GM04503 (cell line): ENCODE results near the gene YIF1A.
A peak's percentile ranks its signal among the peaks of the same experiment; 100 is the strongest.

ENCODE experiments used
- DNase-seq: peaks from one replicate; pipeline ENCODE4 v3.0.0-alpha.2; 2012; ENCODE audit warnings: low read depth

YIF1A gene, protein sequence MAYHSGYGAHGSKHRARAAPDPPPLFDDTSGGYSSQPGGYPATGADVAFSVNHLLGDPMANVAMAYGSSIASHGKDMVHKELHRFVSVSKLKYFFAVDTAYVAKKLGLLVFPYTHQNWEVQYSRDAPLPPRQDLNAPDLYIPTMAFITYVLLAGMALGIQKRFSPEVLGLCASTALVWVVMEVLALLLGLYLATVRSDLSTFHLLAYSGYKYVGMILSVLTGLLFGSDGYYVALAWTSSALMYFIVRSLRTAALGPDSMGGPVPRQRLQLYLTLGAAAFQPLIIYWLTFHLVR

DNA sequence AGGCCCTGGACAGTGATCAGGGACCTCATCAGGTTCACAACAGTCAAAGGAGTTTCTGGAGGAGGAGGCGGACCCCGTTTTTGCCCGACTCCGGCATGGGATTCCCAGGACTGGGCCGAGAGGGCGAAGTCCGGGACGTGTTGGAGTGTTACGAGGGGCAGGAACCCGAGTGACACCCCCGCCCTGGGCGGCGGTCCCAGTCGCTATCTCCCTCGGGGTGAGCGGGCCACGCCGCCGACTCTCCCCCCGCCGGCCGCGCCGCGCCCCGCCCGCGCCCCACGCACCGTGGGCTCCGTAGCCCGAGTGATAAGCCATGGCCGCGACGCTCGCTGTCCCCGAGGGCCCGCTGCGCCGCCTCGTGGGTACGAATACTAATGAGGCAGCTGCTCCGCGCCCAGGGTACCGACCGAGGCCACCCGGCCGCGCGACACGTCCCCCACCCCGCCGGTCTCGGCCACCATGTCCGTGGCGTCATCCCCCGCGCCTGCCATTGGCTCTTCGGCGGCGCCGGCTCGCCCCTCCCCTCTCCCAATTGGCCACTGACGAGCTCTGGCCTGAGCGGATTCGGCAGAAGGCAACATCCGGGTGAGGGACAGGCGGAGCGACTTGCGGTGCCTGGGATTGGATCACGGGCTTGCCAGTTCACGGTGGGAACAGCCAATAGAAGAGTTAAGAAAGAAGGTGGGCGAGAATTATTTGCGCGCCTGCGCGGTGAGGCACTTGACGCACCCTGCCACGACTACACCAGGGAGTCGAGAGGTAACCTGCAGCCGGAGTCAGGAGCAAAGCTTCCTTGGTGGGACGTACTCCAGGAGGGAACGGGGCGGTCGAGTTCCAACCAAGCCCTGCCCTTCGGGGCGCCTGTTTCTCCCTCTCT, at the start of gene YIF1A:
Gene YIF1A (minus strand): TSS at position 473 of the 877 bp plus-strand sequence. CDS start 158 bp downstream, at position 315.
- peak; percentile 96 for DNase-seq

DNA sequence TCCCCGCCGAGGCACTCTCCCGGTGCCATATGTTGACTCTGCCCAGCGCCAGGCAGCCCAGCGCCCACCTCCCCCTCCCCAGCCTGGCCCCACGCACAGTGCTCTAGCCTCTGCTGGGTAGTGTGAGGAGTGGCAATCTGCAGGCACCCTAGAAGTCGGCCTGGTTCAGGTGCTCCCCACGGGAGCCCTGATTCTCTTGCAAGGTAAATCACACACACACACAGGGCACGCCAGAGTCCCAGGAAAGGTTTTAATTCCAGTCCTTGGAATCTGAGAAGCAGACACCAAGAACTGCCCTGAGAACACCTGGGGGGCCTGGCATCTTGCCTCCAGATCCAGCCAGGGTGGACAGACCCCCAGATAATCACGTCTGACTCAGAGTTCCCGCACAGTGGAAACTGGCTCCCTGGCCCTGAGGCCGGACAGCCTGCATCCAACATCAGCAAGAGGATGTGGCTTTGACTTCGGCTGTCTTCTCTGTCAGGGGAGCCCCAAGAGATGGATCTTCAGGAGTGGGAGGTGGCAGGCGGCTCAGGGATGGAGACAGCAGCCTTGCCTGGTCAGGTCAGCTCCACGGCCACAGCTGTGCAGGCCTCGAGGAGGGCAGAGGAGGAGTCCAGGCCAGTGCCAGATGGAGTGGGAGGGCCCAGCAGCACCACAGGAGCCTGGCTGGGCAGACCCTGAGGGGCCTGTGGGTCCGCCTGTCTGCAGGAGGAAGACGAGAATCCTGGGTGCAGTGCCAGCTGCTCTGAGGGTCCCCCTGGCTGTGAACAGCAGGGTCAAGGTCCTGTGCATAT, 48.4 kb upstream of the YIF1A start:
- DNase-seq = no peak

- DNase-seq = peak; percentile 95
Measured at GRCh38 chr11:66336234-66337102, 47.5 kb upstream of the YIF1A start, which contains the start of gene RIN1. Gene RIN1, minus strand, starts transcription at chr11:66336434. Its CDS starts 32 bp downstream, at chr11:66336402.

DNA sequence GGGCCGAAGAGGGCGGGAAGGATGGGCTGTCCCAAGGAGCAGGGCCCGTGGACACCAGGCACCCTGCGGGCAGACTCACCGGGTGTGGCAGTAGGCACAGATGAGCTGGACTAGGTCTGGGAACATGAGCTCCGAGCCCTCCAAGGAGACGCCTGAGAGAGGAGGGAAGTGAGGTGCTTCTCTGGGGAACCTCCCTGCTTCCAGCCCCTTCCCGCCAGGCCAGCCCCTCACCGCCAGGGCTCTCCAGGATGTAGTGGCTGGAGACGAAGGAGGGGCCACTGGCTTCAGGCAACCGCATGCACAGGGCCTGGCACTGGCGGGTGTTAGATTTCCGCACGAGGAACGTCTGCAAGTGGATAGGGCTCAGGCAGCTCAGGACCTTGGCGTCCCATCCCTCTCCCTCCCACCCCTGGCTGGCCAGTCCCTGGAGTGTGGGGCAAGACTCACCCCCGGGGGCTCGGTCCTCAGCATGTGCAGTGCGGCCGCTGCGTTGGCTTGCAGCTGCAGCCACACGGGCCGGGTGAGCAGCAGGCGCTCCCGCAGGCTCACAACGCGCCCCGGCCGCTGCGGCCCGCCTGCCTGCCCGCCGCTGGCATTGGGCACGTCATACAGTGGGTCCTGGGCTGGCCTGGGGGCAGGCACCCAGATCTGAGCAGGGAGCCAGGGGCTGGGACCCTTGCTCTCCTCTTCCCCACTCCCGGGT, 46.7 kb upstream of the YIF1A start:
- no peak for DNase-seq

DNA sequence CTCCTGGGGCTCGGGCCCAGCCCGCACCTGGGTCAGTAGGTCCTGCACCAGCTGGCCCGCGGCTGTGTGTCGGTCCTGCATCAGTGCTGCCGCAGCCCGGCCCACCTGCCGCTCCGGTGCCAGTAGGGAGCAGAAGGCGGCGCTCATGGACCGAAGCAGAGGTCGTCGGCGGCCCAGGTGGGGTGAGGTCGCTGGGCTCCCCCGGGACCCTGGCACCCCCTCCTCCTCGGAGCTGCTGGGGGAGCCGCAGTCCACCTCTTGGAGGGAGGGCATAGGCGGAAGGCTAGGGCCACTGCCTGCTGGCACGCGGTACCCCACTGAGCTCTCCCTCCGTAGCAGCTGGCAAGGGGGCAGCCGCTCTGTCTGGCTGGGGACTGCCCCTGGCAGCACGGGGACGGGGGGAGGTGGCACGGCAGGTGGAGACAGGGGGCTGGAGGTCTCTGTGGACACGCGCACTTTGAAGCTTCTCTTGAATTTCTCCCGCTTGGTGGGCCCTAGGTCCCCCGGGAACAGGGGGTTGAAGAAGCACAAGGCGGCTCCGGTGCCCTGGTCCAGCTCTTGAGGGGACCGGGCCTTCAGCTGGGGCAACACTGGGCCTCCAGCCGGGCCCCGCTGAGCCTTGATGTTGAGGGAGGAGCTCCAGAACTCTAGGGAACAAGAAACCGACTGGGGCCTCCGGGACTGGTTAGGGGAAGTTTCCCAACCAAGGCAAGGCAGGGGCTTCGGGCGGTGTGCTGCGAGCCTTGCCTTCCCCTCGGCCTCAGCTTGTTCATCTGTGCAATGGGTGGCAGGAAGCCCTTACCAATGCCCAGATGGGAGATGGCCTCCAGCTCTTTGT, 45.9 kb upstream of the YIF1A start:
- DNase-seq = no peak

DNA sequence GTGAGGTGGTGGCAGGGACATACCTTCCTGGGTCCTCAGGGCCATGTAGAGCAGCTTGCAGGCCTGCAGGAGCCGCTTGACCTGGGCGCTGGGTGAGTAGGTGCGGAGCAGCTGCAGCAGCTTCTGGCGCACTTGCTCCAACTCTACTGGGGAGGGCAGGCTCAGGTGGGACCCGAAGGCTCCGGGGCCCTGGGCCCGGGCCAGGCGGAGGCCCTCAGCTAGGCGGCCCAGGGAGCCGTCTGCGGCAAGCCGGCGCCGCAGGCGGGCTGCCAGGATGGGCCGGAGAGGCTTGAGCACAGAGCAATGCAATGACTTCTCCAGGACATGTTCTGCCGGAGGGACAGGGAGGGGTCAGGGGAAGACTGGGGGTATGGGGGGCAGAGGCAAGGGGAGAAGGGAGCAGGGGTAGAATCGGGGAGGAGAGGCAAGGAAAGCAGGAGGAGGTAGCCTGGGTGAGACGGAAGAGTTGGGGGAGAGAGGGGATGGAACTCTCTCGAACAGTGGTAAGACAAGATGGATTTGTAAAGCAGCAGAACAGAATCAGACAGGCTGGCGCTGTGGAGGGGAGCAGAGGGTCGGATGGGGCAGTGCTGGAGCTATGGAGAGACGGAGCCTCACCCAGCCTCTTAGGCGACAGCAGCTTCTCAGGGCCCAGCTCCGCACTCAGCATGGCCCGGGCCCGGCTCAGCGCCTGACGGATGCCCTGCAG, 45.1 kb upstream of the YIF1A start:
- no peak for DNase-seq

GRCh38 chr11:66333220-66333877, 44.4 kb upstream of the YIF1A start:
- DNase-seq = no peak

- no peak for DNase-seq
Measured at GRCh38 chr11:66332371-66333219, 43.7 kb upstream of the YIF1A start.

GRCh38 chr11:66331542-66332370, 42.8 kb upstream of the YIF1A start:
- no peak for DNase-seq

- no peak for DNase-seq
Measured at GRCh38 chr11:66330931-66331330, 42.0 kb upstream of the YIF1A start.

DNA sequence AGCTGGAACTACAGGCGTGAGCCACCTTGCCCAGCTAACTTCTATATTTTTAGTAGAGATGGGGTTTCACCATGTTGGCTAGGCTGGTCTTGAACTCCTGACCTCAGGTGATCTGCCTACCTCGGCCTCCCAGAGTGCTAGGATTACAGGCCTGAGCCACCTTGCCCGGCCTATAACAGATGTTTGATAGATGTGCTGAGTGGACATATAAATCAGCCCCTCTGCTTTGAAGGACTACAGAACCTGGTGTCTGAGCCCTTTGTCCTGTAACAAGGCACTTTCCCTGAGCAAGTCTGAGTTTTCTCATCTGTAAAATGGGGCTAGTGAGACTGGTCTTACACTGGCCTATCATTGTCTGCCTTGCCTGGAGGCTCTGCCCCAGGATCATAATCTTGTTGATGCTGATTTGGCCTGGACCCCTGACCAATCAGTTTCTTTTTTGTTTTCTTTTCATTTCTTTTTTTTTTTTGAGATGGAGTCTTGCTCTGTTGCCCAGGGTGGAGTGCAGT, 40.3 kb upstream of the YIF1A start:
- DNase-seq = no peak

GRCh38 chr11:66328302-66329144, 39.6 kb upstream of the YIF1A start:
- DNase-seq = no peak

DNA sequence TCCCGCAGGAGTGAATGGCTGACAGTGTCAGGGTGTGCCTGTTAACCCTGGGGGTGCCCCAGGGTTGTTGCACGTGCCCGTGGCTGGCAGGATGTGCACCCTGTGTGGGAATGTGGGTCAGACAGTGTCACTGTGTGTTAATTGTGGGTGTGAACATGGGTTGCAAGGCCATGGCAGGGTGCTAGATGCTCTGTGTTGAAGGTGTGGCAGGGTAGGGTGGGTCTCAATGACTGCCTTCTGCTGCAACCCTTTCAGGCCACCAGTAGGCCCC, 39.0 kb upstream of the YIF1A start:
- DNase-seq = no peak

DNA sequence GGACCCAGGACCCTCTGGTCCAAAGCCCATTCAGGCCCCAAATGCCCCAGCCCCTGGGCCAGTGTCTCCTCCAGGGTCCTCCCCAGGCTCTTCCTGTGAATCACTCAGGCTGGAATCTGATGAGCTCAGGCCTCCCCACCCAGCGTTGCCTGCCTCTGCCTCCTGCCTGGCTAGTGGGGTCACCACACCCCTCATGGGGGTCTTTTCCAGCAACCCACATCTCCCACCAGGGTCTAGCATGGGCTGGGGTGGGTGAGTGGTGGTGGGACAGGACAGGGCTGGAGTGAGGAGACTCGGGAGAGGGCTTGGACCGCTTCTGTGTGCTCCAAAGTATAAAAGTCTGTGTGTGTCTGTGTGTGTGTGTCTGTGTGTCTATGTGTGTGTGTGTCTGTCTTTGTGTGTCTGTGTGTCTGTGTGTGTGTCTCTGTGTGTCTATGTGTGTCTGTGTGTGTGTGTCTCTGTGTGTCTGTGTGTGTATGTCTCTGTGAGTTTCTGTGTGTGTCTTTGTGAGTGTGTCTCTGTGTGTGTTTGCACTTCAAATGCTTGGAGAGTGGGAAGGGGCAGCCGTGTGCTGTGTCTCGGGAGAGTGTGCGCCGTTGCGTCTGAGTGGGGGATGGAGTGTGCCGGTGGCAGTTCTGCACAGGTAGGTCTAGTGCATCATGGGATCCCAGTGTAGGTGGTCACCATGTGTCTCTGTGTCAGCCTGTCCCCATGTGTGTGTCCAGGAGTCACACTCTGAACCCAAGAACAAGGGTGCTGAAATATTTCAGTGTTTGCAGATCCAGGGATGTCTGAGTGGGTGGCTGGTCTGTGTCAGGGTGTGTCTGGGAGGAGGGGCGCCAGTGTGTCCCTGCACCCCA, 38.5 kb upstream of the YIF1A start:
- no peak for DNase-seq
